Activated CD4-positive, alpha-beta T cell treated with anti-CD3 and anti-CD28 coated beads, Interleukin-2, Interleukin-6, amounts not matched to agents 100 ng/mL and 50 ng/mL, durations not matched to agents 16 hours and 8 hours (primary cell): ENCODE data around the gene CYP4F11.
"Not testable (repeated sequence)": the region's sequence is repeated elsewhere in the genome, so short reads cannot be mapped to it uniquely, and the experiment has no call there.

Source experiments
- DNase-seq: peaks from one replicate; pipeline ENCODE4 v3.0.0-alpha.2; 2020

Gene CYP4F11

GRCh38 chr19:15934332-15935078 lies at the start of gene CYP4F11:
Gene CYP4F11 (minus strand): TSS chr19:15934529. CDS start chr19:15934408, 121 bp downstream.
- DNase-seq, result no peak

- no peak for DNase-seq
Measured at GRCh38 chr19:15979293-15979692, 45.0 kb upstream of the CYP4F11 start.

GRCh38 chr19:15977690-15978089 lies 43.4 kb upstream of the CYP4F11 start:
- DNase-seq, result no peak

- no peak for DNase-seq
Measured at GRCh38 chr19:15976836-15977689, 42.7 kb upstream of the CYP4F11 start.

GRCh38 chr19:15974856-15975255 lies 40.5 kb upstream of the CYP4F11 start:
- no peak for DNase-seq

- DNase-seq, result not testable (repeated sequence)
Measured at GRCh38 chr19:15972043-15972442, 37.7 kb upstream of the CYP4F11 start.

- DNase-seq, result no peak
Measured at GRCh38 chr19:15971224-15971780, 37.0 kb upstream of the CYP4F11 start.

GRCh38 chr19:15964231-15964630 lies 29.9 kb upstream of the CYP4F11 start:
- no peak for DNase-seq

- DNase-seq, result peak; percentile 4
Measured at GRCh38 chr19:15962319-15962718, 28.0 kb upstream of the CYP4F11 start.

GRCh38 chr19:15954820-15955219 lies 20.5 kb upstream of the CYP4F11 start:
- DNase-seq, result no peak

- no peak for DNase-seq
Measured at GRCh38 chr19:15948223-15949058, 14.1 kb upstream of the CYP4F11 start, which contains the start of gene OR10H4. Gene OR10H4 (plus strand): TSS chr19:15949008. CDS start chr19:15949008, 0 bp downstream.

GRCh38 chr19:15945301-15945700 lies 11.0 kb upstream of the CYP4F11 start:
- DNase-seq, result no peak

GRCh38 chr19:15944401-15944800 lies 10.1 kb upstream of the CYP4F11 start:
- no peak for DNase-seq

GRCh38 chr19:15937771-15938170 lies 3.4 kb upstream of the CYP4F11 start:
- DNase-seq, result no peak

- DNase-seq, result no peak
Measured at GRCh38 chr19:15936950-15937349, 2.6 kb upstream of the CYP4F11 start.

- DNase-seq, result no peak
Measured at GRCh38 chr19:15936173-15936572, 1.8 kb upstream of the CYP4F11 start.

GRCh38 chr19:15935167-15935702 lies 906 bp upstream of the CYP4F11 start:
- no peak for DNase-seq

- not testable (repeated sequence) for DNase-seq
Measured at GRCh38 chr19:15933761-15934331, 483 bp downstream of the CYP4F11 start.

GRCh38 chr19:15928321-15928720 lies 6.0 kb downstream of the CYP4F11 start:
- DNase-seq, result no peak

- DNase-seq, result no peak
Measured at GRCh38 chr19:15926484-15926883, 7.8 kb downstream of the CYP4F11 start.

- DNase-seq, result no peak
Measured at GRCh38 chr19:15923702-15924101, 10.6 kb downstream of the CYP4F11 start.

GRCh38 chr19:15922021-15922420 lies 12.3 kb downstream of the CYP4F11 start:
- DNase-seq, result no peak
